Measurements from ENCODE around the gene CCDC81.

Gene CCDC81

DNA sequence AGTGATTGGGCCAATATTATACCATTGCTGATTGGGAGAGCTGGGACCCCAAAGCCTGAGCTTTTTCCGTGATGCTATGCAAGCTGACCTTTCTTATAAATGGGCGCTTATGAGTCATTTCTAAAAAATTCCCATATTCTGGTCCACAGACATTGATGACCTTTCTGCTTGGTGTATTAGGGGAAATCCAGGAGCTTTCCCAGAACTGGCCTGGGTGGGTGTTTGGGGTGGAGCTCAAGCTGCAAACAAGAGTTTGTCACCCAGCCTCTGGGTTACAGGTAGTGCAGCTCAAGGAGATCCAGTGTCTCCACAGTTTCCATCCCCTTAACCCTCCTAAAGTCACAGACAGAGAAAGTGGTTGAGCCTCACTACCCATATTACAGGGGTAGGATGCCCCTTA, 67.7 kb downstream of the CCDC81 start:
- DNase-seq = peak; percentile 57

GRCh38 chr11:86442827-86443226, 68.1 kb downstream of the CCDC81 start:
- no peak for DNase-seq

DNA sequence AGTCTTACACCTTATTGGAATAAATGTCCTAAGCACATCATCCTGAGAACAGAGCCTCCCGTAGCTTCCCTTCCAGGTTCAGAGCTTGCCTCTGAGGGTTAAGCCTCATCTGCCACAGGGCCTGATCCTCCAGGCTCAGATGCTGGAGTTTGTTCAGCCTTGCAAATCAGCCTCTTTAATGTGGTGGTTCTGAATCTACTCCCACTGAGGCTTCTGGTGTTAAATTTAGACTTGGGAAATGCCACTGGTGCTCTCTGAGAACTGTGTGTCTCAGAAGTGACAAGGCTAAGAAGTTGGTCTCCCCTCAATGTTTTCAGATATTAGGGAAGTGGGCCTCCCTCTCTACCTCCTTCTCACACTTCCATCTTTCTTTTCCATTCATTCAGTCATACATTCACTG, 68.7 kb downstream of the CCDC81 start:
- no peak for DNase-seq

DNA sequence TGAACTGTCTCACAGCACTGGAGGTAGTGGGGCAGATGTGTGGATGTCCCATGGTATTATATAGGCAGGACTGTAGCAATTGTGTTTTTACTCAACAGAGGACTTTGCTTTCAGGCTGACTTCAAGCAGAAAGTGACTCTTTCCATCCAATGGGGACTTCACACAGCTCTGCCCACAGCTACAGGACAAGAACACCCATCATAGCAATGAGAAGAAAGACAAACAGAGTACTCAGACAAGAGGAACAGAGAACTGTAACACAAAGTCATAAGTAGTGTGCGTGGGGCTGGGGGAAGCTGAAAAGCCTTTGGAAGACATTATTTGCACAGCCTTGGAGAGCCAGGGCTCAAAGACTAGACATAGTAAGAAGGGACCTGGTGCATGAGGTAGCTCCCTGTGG, 70.3 kb downstream of the CCDC81 start:
- DNase-seq = no peak

GRCh38 chr11:86446163-86446923, 71.7 kb downstream of the CCDC81 start:
- no peak for DNase-seq

- DNase-seq = no peak
Observed at GRCh38 chr11:86446924-86447285, 72.2 kb downstream of the CCDC81 start.

DNA sequence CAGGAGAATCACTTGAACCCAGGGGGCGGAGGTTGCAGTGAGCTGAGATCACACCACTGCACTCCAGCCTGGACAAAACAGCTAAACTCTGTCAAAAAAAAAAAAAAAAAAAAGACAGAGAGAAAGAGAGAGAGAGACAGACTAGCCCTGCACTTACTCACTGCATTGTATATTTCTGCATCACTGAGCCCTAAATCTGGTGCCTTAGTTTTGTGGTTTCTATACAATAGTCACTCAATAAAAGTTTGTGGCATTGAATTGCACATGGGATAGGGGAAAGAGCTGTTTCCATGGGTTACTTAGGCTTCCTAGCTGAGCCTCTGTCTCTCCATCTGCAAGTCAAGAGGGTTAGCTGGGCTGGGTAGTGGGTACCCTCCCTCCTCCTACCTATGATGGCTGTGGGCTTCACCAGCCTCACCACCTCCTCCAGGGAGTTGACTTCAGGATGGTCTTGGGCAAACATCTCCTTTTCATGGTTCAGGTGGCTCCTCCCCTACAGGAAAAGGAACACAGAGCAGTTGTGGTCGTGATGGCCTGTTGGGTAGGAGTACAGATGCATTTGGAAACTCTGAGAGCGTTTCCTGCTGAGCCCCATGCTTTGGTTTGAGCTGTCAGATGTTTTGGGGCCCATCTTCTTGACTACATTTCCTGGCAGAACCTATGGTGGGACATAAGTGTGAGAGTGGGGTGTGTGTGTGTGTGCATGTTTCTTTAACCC, 73.2 kb downstream of the CCDC81 start:
- peak; percentile 55 for DNase-seq

- DNase-seq = no peak
Observed at GRCh38 chr11:86449993-86450629, 75.4 kb downstream of the CCDC81 start.

DNA sequence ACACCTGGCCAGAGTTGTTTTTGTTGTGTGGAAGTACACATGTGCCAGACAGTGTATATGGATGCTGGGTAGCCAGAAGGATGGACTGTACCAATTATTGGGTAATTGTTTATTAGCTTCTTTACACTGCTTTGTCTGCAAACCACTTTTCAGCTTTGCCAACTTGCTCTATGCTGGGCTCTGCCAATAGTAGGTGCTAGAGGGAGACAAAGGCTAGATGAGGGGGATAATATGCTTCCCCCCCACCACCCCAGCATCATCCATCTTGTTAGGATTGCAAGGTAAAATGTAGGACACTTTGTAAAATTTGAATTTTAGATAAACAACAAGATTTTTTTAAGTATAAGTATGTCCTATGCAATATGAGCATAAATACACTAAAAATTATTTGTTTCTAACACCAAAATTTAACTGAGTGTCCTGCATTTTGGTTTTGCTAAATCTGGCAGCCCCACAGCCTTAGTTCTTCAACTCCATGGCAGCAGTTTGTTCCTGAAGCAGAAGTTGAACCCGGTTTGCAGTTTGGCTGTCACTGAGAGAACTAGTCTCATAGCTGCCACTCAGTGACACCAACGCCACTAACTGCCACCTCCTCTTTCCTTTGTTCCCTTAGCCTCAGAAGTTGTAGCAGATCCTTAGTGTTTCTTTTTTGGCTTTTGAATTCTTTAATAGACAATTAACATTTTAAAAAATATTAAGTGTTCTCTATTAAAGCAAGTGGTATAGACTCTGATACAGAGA, 78.8 kb downstream of the CCDC81 start:
- DNase-seq = no peak

- DNase-seq = peak; percentile 90
Observed at GRCh38 chr11:86456075-86456939, 81.6 kb downstream of the CCDC81 start.

GRCh38 chr11:86458294-86459001, 83.8 kb downstream of the CCDC81 start:
- no peak for DNase-seq

- DNase-seq = no peak
Observed at GRCh38 chr11:86459002-86459385, 84.3 kb downstream of the CCDC81 start.

DNA sequence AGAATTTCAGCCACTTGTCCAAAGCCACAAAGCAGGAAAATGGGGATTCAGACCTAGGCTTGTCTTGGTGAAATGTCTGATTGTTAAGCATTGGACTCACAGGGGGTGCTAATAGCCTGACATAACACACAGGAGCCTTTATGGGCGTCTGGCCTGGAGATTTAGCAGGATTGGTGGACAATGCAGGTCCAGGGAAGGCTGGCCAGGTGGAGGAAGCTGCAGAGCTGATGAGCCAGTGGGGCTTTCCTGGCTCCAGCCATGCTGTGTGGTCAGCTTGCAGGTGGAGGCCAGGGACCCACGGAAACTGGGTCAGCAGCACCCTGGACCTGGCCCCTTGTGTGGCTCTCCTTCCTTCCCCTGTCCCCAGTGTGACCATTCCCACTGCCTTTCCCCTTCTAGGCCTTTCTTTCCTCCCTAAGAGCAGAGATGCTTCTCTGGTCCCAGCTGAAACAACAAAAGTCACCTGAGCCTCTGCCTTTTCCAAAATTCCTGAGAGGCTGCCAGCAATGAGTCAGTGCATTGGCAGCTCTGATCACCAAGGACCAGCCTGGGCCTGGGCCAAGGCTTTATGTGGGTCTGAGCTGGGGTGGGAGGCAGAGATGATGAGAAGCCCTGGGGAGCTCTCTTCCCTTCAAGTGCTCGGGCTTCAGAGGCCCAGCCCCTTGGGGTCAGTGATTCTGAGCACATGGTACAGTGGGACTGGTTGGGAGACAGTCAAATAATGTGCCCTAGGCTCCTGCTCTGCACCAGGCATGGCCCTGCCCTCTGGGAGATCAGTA, 85.2 kb downstream of the CCDC81 start:
- no peak for DNase-seq

DNA sequence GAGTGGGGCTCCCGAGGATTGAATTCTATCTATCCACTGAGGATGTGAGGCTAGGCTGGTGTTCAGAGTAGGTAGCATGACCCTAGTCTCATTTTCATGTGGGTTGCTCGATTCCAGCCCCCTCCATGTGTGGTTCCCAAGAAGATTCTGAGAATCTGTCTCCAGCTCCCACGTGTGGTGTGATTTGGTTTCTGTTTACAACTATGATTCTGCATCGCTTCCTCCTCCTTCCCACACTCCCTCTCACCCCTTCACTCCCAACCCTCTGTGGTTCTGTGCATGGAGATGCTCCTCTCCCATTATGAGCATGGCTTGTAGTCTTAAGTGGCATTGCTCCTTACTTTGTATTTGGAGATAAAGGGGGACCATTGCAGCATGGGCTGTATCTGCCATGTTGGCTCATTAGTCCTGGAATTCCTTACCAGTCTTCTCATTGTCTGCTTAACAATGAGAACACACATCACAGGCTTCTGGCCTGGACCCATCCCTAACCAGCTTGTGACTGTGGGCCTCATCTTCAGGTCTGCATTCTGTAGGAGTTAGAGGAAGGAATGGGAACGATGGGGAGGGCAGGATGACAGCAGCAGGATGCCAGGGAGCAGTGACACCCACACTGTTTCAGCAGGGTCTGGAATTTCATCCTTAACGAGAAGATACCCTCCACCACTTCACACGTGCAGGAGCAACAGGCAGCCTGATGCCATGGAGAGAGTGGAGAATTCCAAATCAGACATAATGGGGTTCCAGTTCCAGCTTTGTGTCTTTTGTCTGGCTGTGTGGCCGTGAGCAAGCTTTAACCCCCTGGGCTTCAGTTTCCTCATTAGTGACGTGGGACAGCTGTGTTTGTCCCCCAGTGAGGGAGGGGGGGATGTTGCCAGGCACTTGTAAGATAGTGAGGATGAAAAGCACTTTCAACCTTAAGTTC, 86.0 kb downstream of the CCDC81 start:
- DNase-seq = peak; percentile 16

DNA sequence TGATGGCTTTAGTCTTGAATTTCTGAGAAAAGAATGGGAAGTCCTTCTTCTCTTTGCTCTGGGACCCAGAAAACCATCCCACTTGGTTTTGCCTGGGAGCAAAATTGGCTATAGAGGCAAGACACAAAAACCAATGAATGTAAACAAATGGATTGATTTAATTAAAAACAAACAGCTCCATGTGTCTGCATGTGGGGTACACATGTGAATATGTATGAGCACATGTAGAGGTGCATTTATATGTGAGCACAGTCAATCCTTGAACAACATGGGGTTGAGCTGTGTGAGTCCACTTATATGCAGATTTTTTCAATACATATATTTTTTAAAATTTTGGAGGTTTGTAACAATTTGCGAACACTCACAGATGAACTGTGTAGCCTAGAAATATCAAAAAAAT, 87.2 kb downstream of the CCDC81 start:
- DNase-seq = no peak

- no peak for DNase-seq
Observed at GRCh38 chr11:86463120-86463519, 88.4 kb downstream of the CCDC81 start.

DNA sequence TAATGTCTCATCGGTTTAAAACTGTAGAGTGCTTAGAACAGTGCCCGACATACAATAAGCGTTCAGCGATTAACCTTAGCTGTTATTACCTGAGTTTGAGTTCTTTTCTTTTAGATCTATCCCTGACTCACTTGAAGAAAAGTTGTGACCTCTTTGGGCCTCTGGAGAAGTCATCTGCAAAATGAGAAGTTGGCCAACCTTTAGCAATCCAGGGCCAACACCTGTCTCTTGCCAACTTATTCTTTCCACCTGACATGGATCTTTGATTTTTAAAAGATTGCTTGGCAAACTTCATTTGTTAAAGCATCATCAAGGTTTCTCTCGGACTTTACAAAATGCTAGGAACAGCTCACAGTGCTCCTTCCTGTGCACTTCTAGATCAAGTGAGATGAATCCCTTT, 89.3 kb downstream of the CCDC81 start:
- DNase-seq = no peak

GRCh38 chr11:86464509-86465221, 90.0 kb downstream of the CCDC81 start:
- no peak for DNase-seq

- no peak for DNase-seq
Observed at GRCh38 chr11:86468169-86468568, 93.5 kb downstream of the CCDC81 start.

Measured in stimulated activated CD4-positive, alpha-beta T cell treated with anti-CD3 and anti-CD28 coated beads, Interleukin-15, amount 100 ng/mL, for 24 hours (primary cell).